HL-60/S4 treated with phorbol 12-myristate 13-acetate at 8.2 ng/mL for 4 days and 3 days (cell line): ENCODE measurements around the gene CAPN15.
"Not testable (repeated sequence)": the region's sequence is repeated elsewhere in the genome, so short reads cannot be mapped to it uniquely, and the experiment has no call there.

Experiments used
- in situ Hi-C: fragments of 300-500 bp; cut with MboI; formaldehyde crosslinking; loops from 2 replicates; pipeline ENCODE4 v1.15.0; 2022; ENCODE audit warnings: low sequenced_read_pairs

CAPN15 gene

GRCh38 chr16:588889-589657 is 61.6 kb downstream of the CAPN15 start:
- in situ Hi-C loops: no loop called here

- in situ Hi-C loops: no loop called here
These were observed 62.2 kb downstream of the CAPN15 start, which contains the start of gene RAB40C for GRCh38 chr16:589658-590187. TSS of gene RAB40C (plus strand) at chr16:590066. CDS start at chr16:590292, 226 bp downstream.

- in situ Hi-C loops: no loop called here
These were observed 62.8 kb downstream of the CAPN15 start for GRCh38 chr16:590188-590814.

- in situ Hi-C loops: no loop called here
These were observed 63.3 kb downstream of the CAPN15 start for GRCh38 chr16:590815-591200.

- in situ Hi-C loops: no loop called here
These were observed 63.7 kb downstream of the CAPN15 start for GRCh38 chr16:591231-591630.

GRCh38 chr16:591892-592517 is 64.5 kb downstream of the CAPN15 start:
- in situ Hi-C loops: no loop called here

- in situ Hi-C loops: no loop called here
These were observed 65.2 kb downstream of the CAPN15 start for GRCh38 chr16:592518-593306.

- in situ Hi-C loops: no loop called here
These were observed 65.9 kb downstream of the CAPN15 start for GRCh38 chr16:593406-593805.

GRCh38 chr16:593807-594206 is 66.3 kb downstream of the CAPN15 start:
- in situ Hi-C loops: no loop called here

GRCh38 chr16:595094-595528 is 67.6 kb downstream of the CAPN15 start:
- in situ Hi-C loops: no loop called here

GRCh38 chr16:595942-596735 is 68.6 kb downstream of the CAPN15 start:
- in situ Hi-C loops: no loop called here

- in situ Hi-C loops: no loop called here
These were observed 69.2 kb downstream of the CAPN15 start for GRCh38 chr16:596736-597060.

GRCh38 chr16:597655-598054 is 70.1 kb downstream of the CAPN15 start:
- in situ Hi-C loops: not testable (repeated sequence)

GRCh38 chr16:598823-599739 is 71.6 kb downstream of the CAPN15 start:
- in situ Hi-C loops: no loop called here

GRCh38 chr16:600781-601180 is 73.3 kb downstream of the CAPN15 start:
- in situ Hi-C loops: no loop called here

- in situ Hi-C loops: no loop called here
These were observed 76.4 kb downstream of the CAPN15 start for GRCh38 chr16:603933-604332.
